SW480 (cell line): ENCODE data around the gene OR10G8.
"Not testable (repeated sequence)": the region's sequence is repeated elsewhere in the genome, so short reads cannot be mapped to it uniquely, and the experiment has no call there.

Source experiments
- DNase-seq: peaks from one replicate; pipeline ENCODE4 v3.0.0-alpha.2; 2016; ENCODE audit warnings: low spot score

OR10G8 gene

GRCh38 chr11:124026498-124026897 lies at the start of gene OR10G8:
TSS of gene OR10G8 (plus strand) at chr11:124026798. CDS start at chr11:124029623, 2,825 bp downstream.
- DNase-seq = no peak

GRCh38 chr11:123977731-123978347 lies 48.8 kb upstream of the OR10G8 start, which contains the start of gene OR10S1:
TSS of gene OR10S1 (minus strand) at chr11:123977781. CDS start at chr11:123977664, 117 bp downstream.
- peak; percentile 72 for DNase-seq

DNA sequence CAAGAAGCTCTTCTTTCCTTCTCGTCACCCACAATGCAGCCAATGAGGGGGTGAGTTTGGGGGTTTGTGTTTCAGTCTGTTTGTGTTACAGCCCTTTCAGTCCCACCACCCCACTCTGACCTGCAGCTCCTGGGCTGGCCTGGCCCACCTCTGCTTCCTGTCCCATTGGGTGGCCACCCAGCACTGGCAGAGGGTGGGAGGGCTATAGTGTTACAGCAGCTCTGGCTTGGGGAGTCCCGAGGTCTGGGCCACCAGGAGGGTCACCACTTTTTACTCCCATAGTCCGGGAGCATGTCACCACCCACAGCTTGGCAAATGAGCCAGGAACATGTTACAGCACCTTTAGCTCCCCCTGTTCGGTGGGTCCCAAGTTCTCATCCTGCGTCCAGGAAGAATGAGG lies 47.3 kb upstream of the OR10G8 start:
- DNase-seq = no peak

GRCh38 chr11:123995119-123995518 lies 31.5 kb upstream of the OR10G8 start, which contains the start of gene OR10G6:
TSS of gene OR10G6 (minus strand) at chr11:123995161. CDS start at chr11:123995161, 0 bp downstream.
- no peak for DNase-seq

GRCh38 chr11:124012697-124013096 lies 13.9 kb upstream of the OR10G8 start, which contains the start of gene OR10G4:
TSS of gene OR10G4 (plus strand) at chr11:124012997. CDS start at chr11:124015575, 2,578 bp downstream.
- DNase-seq = no peak

DNA sequence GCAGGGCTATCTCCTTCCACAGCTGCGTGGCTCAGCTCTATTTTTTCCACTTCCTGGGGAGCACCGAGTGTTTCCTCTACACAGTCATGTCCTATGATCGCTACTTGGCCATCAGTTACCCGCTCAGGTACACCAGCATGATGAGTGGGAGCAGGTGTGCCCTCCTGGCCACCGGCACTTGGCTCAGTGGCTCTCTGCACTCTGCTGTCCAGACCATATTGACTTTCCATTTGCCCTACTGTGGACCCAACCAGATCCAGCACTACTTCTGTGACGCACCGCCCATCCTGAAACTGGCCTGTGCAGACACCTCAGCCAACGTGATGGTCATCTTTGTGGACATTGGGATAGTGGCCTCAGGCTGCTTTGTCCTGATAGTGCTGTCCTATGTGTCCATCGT lies 10.8 kb upstream of the OR10G8 start:
- not testable (repeated sequence) for DNase-seq

GRCh38 chr11:124036666-124037065 lies 10.1 kb downstream of the OR10G8 start:
- no peak for DNase-seq

DNA sequence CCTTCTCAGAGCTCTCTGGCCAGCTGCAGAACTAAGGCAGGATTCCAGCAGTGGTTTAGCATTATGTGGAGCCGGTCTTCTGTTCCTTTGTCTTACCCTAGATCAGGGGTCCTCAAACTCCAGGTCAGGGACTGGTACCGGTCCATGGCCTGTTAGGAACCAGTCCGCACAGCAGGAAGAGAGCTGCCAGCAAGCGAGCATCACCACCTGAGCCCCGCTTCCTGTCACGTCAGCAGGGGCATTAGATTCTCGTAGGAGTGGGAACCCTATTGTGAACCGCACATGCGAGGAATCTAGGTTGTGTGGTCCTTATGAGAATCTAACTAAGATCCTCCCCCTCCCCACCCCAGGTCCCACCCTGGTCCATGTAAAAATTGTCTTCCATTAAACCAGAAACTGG lies 13.0 kb downstream of the OR10G8 start:
- DNase-seq = no peak

DNA sequence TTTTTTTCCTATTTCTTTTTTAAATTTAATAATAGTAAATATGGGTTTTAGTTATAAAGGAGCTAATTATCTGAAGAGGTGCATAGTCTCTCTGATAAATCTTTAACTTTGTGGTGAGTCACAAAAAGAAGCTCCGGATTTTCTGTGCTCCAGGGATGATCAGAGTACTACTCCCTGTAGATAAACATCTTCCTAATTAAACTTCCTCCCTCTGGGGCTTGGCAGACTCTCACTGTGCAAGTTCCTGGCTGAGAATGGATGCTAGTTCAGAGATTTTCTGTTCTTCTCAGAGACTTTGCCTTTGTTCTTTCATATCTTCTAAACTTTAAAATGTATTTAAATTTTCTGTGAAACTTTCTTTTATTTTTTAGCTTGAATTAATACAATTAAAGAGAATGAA lies 14.7 kb downstream of the OR10G8 start, which contains the start of gene OR10G7:
OR10G7 (minus strand) TSS at position 72 of the 400 bp plus-strand sequence. CDS start 2,324 bp downstream, outside the sequence.
- DNase-seq = no peak

GRCh38 chr11:124043420-124043819 lies 16.8 kb downstream of the OR10G8 start:
- DNase-seq = no peak

DNA sequence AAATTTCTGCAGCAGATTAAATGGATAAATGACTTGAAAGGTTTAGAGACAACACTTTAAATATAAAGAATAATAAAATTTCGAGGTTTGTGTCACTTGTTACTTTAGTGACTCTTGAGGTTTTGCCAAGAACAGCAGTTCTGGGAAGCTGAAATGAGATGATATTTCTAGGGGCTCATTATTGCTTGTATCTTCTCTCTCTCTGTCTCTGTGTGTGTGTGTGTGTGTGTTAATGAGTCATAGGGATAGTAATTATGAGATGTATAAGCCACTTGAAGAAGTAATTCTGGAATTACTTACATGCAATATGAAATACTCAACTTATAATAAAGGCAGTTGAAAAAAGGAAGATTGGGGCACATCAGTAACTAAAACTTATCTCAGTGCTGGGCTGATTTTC lies 24.1 kb downstream of the OR10G8 start:
- DNase-seq = no peak

- no peak for DNase-seq
Measured at GRCh38 chr11:124052966-124053365, 26.4 kb downstream of the OR10G8 start.

DNA sequence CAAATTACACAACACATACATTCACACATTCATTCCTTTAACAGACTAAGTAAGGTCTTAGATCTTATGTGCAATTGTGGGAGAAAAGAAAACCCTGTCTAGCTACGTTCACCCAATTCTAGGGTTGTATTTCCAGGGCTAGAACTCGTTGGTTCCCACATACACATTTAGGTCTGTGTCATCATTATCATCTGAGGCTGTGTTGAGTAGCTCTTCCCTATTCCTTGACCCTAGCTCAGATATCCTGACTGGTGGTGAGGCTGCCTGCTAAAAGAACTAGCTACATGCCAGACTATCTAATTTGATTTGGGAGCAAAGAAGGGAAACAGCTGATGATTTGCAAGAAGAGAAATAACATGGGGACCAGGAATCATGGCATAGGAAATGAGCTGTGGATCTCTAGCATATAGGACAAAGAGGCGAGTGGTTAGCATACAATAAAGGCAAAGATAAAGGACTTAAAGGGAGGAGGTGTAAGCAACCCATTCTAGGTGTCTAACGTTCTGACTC lies 42.1 kb downstream of the OR10G8 start:
- no peak for DNase-seq

- peak; percentile 78 for DNase-seq
Measured at GRCh38 chr11:124069429-124070401, 43.1 kb downstream of the OR10G8 start.

DNA sequence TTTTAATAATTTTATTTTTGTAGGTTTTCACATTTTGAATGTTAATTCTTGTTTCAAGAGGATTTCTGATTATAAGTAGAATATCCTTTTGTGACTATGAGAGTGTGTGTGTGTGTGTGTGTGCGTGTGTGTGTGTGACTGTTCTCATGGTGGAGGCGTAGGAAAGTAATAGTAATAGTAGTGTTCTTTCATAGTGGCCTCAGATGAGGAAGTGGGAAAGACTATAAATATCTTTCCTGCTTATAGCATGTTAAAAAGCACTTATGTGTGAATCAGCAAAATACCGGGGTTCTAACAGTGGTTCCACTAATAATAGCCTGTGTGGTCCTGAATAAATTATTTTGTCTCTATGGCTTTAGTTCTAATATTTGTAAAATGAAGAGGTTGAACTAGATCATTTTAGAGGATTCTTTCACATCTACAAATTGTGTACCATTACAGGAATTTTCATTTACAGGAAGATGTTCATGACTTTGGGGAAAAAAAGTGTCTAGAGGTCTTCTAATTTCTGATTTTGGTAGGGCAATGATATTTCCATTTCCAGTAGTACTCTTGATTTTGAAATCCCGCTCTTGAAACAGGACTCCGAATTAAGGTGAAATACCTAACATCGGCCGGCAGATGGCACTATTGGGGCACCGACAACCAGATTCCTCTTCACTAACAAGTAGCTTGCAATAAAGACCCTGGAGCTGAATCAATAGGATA lies 44.5 kb downstream of the OR10G8 start:
- DNase-seq = peak; percentile 65

DNA sequence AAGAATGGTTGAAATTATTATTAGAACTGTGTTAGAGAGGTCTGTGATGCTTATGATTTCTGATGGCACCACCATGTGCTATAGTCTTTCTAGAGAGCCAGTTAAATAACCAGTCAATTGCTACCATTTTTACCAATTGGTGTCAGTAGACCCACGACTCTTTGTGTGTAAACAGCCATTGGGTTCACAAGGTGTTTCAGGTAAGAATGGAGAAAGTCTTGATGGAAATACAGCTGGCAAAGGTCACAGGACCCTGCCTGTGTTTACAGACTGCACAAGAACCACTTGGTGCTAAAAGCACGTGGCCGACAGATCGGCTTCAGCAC lies 45.0 kb downstream of the OR10G8 start:
- no peak for DNase-seq

DNA sequence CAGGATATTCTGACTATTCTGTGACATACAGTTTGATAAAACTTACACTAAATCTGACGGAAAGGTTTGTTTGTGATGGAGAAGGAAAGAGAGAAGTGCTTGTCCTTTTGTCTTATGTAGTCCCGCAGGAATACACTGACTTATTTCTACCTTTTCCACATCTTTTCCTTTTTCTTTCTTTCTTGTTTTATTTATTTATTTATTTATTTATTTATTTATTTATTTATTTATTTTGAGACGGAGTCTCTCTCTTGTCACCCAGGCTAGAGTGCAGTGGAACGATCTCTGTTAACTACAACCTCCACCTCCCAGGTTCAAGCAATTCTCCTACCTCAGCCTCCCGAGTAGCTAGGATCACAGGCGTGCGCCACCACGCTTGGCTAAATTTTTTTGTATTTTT lies 45.5 kb downstream of the OR10G8 start:
- no peak for DNase-seq

GRCh38 chr11:124074554-124074953 lies 48.0 kb downstream of the OR10G8 start:
- DNase-seq = no peak

DNA sequence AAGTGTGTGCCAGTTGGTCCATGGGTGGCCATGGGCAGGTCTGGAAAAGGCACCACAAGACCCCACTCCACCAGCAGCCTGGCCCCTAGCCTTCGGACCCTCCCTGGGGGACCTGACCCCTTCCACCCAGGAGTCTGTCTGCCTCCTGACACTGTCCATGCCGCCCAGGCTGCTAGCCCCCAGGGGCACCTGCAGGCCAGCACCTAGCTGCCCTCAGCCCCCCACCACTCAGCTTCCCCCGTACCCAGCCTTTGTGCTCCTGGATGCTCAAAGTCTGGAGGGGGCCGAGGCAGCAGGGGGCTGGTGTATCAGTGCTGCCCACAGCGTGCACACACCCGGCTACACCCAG lies 48.9 kb downstream of the OR10G8 start:
- no peak for DNase-seq

- peak; percentile 7 for DNase-seq
Measured at GRCh38 chr11:124075841-124076651, 49.4 kb downstream of the OR10G8 start.

GRCh38 chr11:124077266-124077665 lies 50.7 kb downstream of the OR10G8 start:
- no peak for DNase-seq
